ENCODE measurements around the gene ALOX15. TPM values are rescaled to one million over a fixed set of nuclear protein-coding genes. Genes with fewer than 3 reads are reported as not detected.
"Not testable (repeated sequence)": the region's sequence is repeated elsewhere in the genome, so short reads cannot be mapped to it uniquely, and the experiment has no call there.

ALOX15 gene
- polyA plus RNA-seq, 1 experiment = not detected

DNA sequence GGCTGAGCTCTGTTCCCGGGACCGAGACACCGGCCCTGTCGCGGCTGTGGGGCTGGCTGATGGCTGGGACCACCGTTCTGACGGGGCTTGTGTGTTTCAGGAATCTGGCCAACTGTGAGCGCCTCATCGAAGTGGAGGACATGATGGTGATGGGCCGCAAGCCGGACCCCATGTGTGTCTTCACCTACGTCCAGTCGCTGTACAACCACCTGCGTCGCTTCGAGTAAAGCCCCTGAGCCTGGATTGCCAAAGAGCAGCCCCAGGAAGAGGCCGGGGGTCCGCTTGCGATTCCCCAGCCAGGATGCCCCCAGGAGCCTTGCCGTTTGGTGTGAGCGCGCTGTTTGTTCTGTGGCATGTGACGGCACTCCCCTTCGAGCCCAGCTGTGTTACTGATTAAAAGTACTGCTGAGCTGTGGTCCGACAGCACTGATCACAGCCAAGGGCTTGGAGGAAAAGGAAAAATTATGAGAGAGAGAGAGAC lies 34.2 kb downstream of the ALOX15 start:
- no peak for DNase-seq (ENCODE audit: low read depth)
- ChIA-PET CTCF (interaction anchor here (0.6 to 4.1 kb wide), 4 partner anchors 21 to 160 kb away, joined by 3 to 27 read pairs (median 3); no protein-coding TSS in a partner anchor), POLR2A (no interaction called here)
- TF ChIP-seq CTCF (IDR thresholded peaks at IDR 0.05; ENCODE audit: insufficient read depth, low read depth, low read length) = no peak
- Histone ChIP-seq H3K27me3 (ENCODE audit: control insufficient read depth, insufficient read depth, low read length) (peaks cover 19% of the 10 kb centered on the region), H3K36me3 (ENCODE audit: control insufficient read depth, insufficient read depth, low read length) (no peaks in the 10 kb centered on the region), H3K4me3 (ENCODE audit: low read depth, low read length) (no peak overlapping the region)

- CTCF ChIA-PET = no interaction called here
- no peak for DNase-seq (ENCODE audit: low read depth)
Measured at GRCh38 chr17:4605826-4606225, 35.7 kb downstream of the ALOX15 start.

GRCh38 chr17:4604736-4605135 lies 36.7 kb downstream of the ALOX15 start:
- DNase-seq (ENCODE audit: low read depth); POLR2A ChIA-PET; H3K36me3 ChIP-seq (ENCODE audit: control insufficient read depth, insufficient read depth, low read length); H3K4me3 ChIP-seq (ENCODE audit: low read depth, low read length); CTCF ChIA-PET: not testable (repeated sequence)
- H3K27me3 ChIP-seq (ENCODE audit: control insufficient read depth, insufficient read depth, low read length) = peaks cover 18% of the 10 kb centered on the region

More at GRCh38 chr17:4605826-4606225, 35.7 kb downstream of the ALOX15 start:
- H3K36me3 ChIP-seq (ENCODE audit: control insufficient read depth, insufficient read depth, low read length) = no peaks in the 10 kb centered on the region
- POLR2A ChIA-PET = no interaction called here
- H3K4me3 ChIP-seq (ENCODE audit: low read depth, low read length) = no peak overlapping the region
- peaks cover 19% of the 10 kb centered on the region for H3K27me3 ChIP-seq (ENCODE audit: control insufficient read depth, insufficient read depth, low read length)
- no peak for TF ChIP-seq CTCF (IDR thresholded peaks at IDR 0.05; ENCODE audit: insufficient read depth, low read depth, low read length)

GRCh38 chr17:4604111-4604644 lies 37.3 kb downstream of the ALOX15 start:
- no peaks in the 10 kb centered on the region for H3K36me3 ChIP-seq (ENCODE audit: control insufficient read depth, insufficient read depth, low read length)
- DNase-seq (ENCODE audit: low read depth) = no peak
- POLR2A ChIA-PET = no interaction called here
- TF ChIP-seq CTCF (IDR thresholded peaks at IDR 0.05; ENCODE audit: insufficient read depth, low read depth, low read length) = no peak
- CTCF ChIA-PET = interaction anchor here (9.5 kb wide), 1 partner anchor 38 kb away, joined by 52 read pairs; no protein-coding TSS in a partner anchor
- peaks cover 21% of the 10 kb centered on the region for H3K27me3 ChIP-seq (ENCODE audit: control insufficient read depth, insufficient read depth, low read length)
- no peak overlapping the region for H3K4me3 ChIP-seq (ENCODE audit: low read depth, low read length)

- ChIA-PET CTCF (interaction anchor here (9.5 kb wide), 1 partner anchor 36 kb away, joined by 52 read pairs; no protein-coding TSS in a partner anchor), POLR2A (no interaction called here)
Measured at GRCh38 chr17:4602041-4602440, 39.4 kb downstream of the ALOX15 start.

More at GRCh38 chr17:4602041-4602440, 39.4 kb downstream of the ALOX15 start:
- no peak for DNase-seq (ENCODE audit: low read depth)
- Histone ChIP-seq H3K36me3 (ENCODE audit: control insufficient read depth, insufficient read depth, low read length) (no peaks in the 10 kb centered on the region), H3K27me3 (ENCODE audit: control insufficient read depth, insufficient read depth, low read length) (peaks cover 13% of the 10 kb centered on the region), H3K4me3 (ENCODE audit: low read depth, low read length) (no peak overlapping the region)
- TF ChIP-seq CTCF (IDR thresholded peaks at IDR 0.05; ENCODE audit: insufficient read depth, low read depth, low read length) = no peak

Measured in BJ (cell line).